ENCODE measurements around the gene EPHA4.

- TF ChIP-seq CTCF (IDR thresholded peaks at IDR 0.05; ENCODE audit: insufficient read depth, low read depth, low read length) (no peak), EZH2 (IDR thresholded peaks at IDR 0.05; ENCODE audit: insufficient read depth, low read length) (no peak)
These were observed 25.4 kb downstream of the EPHA4 start for GRCh38 chr2:221546505-221547225.
